Fibroblast of skin of abdomen (primary cell): ENCODE measurements around the gene OR2B6. TPM values are rescaled to one million over a fixed set of nuclear protein-coding genes. Genes with fewer than 3 reads are reported as not detected.
"Not testable (repeated sequence)": the region's sequence is repeated elsewhere in the genome, so short reads cannot be mapped to it uniquely, and the experiment has no call there.

Experiments used
- DNase-seq: peaks from one replicate; pipeline ENCODE4 v3.0.0-alpha.2; 2013
- polyA plus RNA-seq, 2 experiments: library from polyadenylated mRNA; unstranded; fragments of 120-200 nt; gene quantifications; one replicate each; pipeline ENCODE4 v1.2.1, GENCODE V29; 2013; ENCODE audit not compliant: insufficient read length in 2 of 2

Gene OR2B6
- polyA plus RNA-seq (2013, experiment 1 of 2; ENCODE audit: insufficient read length), result not detected
- polyA plus RNA-seq (2013, experiment 2 of 2; ENCODE audit: insufficient read length), result not detected

DNA sequence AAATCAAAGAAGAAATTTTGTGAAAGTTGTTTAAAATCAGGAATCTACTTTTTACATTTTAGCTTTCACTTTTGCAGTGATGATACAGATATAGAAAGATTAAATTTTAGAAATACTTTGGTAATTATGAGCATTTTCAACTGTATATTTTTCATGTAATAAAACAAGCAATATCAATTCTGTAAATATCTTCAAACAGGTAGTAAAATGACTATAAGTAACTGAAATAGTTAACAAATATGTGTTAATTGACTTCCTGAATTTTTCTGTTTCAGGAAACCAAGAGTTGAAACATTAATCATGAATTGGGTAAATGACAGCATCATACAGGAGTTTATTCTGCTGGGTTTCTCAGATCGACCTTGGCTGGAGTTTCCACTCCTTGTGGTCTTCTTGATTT is at the start of gene OR2B6:
TSS of gene OR2B6 (plus strand) at position 301 of the 400 bp plus-strand sequence. CDS start at position 301, 0 bp downstream.
- no peak for DNase-seq

DNA sequence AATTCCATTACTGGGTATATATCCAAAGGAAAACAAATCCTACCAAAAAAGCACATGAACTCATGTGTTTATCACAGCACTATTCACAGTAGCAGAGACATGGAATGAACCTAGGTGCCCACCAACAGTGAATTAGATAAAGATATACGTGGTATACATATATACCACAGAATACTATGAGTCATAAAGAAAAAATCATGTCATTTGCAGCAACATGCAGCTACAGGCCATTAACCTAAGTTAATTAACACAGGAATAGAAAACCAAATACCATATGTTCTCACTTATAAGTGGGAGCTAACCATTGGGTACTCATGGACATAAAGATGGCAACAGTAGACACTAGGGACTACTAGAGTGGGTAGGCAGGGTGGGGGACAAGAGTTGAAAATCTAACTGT is 49.0 kb upstream of the OR2B6 start:
- DNase-seq, result no peak

DNA sequence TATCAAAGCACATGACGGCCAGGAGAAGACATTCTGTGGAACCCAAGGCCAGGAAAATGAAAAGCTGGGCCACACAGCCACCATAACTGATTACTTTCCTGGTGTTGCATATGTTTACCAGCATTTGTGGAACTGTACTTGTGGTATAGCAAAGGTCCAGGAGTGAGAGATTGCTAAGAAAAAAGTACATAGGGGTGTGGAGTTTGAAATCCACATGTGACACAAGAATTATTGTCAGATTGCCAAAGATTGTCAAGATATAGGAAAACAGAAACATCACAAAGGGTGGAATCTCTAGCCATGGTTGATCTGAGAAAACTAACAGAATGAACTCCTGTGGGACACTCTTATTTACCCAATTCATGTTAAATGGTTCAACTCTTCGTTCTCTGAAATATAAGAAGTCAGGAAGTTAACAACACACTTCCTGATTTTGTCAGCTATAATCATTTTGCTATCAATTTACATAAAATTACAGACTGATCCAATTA is 45.0 kb upstream of the OR2B6 start, which contains the start of gene OR2B2:
TSS of gene OR2B2 (minus strand) at position 441 of the 491 bp plus-strand sequence. CDS start at position 364, 77 bp downstream.
- no peak for DNase-seq

DNA sequence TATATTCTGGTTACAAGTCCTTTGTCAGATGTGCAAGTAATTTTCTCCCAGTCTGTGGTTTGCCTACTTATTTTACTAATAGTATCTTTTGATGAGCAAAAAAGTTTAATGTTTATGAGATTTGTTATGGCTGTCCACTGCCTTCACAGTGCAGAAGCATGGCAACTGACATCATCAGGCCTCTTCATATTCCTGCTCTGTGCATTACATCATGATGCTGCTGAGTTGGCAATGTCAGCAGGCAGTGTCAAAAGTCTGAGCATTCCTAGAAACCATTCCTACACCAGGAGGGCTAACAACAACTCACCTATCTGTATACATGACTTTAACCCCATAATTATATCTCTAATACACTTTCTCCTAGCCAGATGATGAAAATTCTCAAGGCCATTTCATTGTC is 34.1 kb upstream of the OR2B6 start:
- no peak for DNase-seq

DNA sequence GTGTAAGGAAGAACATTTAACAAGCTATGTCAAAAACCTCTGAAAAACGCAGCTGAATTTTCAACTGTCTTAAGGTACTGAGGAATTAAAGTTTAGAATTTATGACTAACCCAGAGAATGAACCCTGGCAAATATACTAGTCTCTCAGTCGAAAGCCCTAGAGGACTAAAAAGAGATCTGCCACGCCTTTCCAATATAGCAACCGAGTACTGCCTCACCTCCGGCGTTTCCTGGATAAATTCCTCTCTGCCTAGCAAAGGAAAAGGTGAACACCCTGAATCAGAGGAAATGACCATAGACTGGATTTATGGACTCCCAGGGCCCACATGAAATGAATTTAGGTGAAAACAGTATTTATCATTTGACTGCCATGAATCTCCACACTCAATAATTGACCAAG is 32.9 kb upstream of the OR2B6 start:
- DNase-seq, result no peak

DNA sequence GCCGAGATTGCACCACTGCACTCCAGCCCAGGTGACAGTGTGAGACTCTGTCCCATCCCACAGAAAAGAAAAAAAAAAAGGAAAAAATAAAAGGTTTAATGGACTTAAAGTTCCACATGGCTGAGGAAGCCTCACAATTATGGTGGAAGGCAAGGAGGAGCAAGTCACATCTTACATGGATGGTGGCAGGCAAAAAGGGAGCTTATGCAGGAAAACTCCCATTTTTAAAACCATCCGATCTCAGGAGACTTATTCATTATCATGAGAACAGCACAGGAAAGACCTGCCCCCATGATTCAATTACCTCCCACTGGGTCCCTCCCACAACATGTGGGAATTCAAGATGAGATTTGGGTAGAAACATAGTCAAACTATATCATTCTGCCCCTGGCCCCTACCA is 29.0 kb upstream of the OR2B6 start:
- DNase-seq, result not testable (repeated sequence)

DNA sequence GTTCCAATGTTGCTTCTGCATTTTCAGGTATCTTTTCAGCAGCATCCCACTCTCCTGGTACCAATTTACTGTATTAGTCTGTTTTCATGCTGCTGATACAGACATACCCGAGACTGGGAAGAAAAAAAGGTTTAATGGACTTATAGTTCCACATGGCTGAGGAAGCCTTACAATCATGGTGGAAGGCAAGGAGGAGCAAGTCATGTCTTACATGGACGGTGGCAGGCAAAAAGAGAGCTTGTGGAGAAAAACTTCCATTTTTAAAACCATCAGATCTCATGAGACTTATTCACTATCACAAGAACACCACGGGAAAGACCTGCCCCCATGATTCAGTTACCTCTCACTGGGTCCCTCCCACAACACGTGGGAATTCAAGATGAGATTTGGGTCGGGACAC is 27.1 kb upstream of the OR2B6 start:
- not testable (repeated sequence) for DNase-seq

DNA sequence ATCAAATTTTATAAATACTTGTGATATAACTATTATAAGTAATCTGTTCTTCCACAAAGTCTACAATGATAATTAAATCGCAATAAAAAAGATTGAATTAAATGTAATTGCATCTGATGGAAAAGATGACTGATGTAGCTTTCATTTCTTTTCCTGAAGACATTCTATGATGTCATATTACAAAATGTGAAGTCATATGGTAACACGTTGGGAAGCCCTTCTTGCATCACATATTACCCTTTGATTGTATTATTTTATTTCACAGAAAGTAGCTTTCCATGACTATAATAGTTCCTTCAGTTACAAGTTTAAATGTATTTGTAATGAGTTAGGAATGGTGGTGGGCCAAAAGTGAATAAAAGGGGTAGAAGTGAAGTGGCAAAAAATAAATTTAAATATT is 25.8 kb upstream of the OR2B6 start:
- DNase-seq, result no peak

DNA sequence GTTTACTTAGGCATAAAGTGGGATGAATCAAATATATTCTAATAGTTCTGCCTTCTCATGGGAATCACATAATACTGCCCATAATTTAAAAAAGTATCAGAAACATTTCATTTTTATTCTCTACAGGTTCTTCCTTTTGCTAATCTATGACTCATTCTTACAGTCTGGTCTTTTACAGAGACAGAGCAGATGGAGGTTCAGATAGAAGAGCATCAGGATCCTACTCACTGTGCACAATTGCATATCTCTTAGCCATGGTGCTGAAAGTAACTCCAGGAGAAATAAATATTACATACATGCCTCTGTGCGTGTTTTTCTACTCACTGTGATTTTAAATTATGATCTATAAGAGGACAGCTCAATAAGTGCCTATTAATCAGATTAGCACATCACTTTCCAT is 16.3 kb upstream of the OR2B6 start:
- DNase-seq, result no peak

DNA sequence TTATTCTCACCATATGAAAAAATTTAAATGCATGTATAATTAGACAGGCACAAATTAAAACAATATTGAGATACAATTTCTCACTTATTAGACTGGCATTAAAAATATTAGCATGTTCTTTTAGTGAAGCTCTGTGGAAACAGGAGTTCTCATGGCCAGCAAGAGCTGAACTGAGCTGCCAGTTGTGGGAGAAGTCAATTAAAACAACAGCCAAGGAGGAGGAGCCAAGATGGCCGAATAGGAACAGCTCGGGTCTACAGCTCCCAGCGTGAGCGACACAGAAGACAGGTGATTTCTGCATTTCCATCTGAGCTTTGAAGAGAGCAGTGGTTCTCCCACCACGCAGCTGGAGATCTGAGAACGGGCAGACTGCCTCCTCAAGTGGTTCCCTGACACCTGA is 14.0 kb upstream of the OR2B6 start:
- not testable (repeated sequence) for DNase-seq

DNA sequence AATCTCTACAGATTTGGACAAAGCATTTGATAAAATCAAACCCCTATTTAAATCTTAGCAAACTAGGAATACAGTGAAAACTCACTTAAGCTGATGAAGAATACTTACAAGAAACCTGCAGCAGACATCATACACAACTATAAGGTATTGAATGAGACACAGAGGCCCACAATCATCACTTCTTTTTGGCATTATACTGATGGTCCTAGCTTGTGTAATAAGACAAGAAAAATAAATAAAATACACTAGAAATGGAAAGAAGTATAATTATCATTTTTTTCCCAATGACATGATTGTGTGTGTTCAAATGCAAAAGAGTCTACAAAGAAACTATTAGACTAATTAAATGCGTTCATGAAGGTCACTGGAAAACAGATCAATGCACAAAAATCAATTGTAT is 8.8 kb upstream of the OR2B6 start:
- no peak for DNase-seq

DNA sequence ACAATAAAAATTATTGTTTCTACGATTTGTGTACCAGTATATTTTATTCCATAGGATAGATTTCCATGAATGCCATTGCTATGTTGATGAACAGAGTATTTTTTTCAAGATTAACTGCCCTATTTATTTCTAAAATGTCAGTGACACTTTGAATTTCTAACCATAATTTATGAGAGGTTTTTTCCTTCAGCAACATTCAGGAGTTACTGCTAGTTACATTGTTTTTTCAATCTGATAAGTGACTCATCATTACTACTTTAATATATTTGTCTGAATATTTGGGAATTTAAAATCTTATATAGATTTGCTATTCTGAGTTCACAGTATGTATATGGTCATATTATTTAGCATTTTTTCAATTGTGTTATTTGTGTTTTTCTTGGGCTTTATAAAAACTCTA is 6.0 kb upstream of the OR2B6 start:
- DNase-seq, result no peak

DNA sequence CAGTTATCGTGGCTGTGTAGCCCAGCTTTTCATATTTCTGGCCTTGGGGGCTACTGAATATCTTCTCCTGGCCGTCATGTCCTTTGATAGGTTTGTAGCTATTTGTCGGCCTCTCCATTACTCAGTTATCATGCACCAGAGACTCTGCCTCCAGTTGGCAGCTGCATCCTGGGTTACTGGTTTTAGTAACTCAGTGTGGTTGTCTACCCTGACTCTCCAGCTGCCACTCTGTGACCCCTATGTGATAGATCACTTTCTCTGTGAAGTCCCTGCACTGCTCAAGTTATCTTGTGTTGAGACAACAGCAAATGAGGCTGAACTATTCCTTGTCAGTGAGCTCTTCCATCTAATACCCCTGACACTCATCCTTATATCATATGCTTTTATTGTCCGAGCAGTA is 475 bp downstream of the OR2B6 start:
- DNase-seq, result no peak

DNA sequence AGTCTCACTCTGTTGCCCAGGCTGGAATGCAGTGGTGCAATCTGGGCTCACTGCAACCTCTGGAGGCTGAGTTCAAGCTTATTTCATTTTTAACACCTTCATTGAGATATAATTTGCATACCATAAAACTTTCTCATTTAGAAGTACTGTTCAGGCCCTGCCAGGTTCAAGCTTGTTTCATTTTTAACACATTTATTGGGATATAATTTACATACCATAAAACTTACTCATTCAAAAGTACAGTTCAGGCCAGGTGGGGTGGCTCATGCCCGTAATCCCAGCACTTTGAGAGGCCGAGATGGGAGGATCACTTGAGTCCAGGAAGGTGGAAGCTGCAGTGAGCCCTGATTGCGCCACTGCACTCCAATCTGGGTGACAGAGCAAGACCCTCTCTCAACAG is 5.5 kb downstream of the OR2B6 start:
- DNase-seq, result no peak

DNA sequence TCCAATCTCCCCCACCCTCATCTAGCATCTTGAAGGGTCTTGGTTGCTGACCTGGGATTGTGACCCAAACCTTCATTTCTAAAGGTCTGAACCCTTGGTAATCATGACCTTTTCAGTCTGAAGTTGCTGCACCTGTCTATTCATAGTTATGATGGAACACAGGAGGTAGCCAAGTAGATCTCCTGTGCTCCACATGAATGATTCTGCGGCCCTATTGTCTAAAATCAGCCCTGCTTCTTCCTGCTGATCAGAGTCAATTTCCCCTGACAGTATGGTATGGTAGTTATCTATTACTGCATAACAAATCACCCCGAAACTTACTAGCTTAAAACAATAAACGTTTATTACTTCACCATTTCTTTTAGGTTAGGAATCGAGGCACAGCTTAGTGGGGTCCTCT is 9.0 kb downstream of the OR2B6 start:
- no peak for DNase-seq

DNA sequence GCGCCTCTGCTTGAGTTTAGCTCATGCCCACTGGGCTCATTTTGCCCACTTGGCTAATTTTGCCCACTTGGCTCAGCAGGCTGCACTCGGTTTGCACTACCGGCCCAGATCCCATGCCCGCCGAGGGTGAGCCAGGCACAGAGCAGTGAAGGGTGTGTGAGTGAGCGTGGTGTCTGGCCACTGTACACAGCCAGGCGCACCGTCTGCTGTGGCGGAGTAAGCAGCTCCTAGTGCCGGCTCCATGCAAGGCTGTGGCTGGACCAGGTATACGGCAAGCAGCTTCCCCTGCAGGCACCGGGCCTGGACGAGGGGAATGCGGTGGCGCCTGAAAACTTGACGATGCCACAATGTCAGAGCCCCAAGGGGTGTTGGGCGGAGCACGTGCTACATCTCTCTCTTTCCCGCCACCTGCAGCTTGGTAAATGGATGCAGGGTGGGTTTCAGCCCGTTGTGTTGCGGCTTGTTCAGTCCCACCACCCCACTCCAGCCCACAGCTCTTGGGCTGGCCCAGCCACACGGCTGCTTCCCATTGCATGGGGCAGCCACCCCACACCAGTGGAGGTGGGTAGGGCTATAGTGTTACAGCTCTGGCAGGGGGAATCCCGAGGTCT is 9.9 kb downstream of the OR2B6 start:
- no peak for DNase-seq

DNA sequence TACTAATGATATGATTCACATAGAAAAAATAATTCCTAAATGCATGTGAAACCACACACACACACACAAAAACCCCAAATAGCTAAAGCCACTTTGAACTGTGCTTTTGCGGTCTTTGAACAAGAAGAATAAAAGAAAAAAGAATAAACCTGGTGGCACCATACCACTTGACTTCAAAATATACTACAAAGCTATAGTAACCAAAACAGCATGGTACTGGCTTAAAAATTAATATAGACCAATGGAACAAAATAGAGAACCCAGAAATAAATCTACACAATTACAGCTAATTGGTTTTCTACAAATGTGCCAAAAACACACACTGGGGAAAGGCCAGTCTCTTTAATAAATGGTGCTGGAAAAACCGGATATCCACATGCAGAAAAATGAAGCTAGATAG is 13.4 kb downstream of the OR2B6 start:
- DNase-seq, result no peak

DNA sequence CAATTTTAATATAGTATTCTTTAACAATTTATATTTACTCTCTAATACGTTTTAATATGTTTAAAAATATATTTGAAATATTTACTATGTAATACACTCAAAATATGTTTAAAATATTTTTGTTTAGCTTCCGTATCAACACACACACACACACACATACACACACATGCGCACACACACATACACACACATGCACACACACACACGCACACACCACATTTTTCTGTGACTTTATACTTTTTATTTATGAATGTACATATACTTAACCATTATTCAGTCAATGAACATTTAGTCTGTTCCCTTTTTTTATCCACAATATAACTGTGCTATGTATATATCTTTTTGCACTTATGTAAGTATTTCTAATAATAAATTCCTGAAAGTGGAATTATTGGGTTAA is 15.7 kb downstream of the OR2B6 start:
- no peak for DNase-seq

DNA sequence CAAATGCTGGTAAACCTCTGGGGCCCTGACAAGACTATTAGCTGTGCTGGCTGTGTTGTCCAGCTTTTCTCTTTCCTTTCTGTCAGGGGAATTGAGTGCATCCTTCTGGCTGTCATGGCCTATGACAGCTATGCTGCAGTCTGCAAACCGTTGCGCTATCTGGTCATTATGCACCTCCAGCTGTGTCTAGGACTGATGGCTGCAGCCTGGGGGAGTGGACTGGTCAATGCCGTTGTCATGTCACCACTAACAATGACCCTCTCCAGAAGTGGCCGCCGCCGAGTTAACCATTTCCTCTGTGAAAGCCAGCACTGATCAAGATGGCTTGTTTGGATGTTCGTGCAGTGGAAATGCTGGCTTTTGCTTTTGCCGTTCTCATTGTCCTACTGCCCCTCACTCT is 20.3 kb downstream of the OR2B6 start:
- no peak for DNase-seq

DNA sequence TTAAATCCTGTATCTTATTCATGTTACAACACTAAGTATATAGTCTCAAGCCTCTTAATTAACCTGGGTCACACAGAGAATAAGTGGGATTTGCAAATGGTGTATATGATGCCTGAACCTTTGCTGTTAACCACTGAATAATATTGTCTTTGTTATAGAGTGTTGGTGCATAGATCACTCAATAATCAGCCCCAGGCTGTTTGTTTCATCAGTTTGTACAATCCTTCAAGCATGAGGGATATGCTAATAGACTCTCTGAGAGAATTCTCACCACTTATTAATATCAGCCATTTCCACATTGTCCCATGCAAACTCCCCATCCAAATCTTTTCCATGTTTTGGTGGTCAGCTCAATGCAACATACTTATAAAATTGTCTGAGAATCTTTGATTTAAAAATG is 21.7 kb downstream of the OR2B6 start:
- DNase-seq, result no peak

DNA sequence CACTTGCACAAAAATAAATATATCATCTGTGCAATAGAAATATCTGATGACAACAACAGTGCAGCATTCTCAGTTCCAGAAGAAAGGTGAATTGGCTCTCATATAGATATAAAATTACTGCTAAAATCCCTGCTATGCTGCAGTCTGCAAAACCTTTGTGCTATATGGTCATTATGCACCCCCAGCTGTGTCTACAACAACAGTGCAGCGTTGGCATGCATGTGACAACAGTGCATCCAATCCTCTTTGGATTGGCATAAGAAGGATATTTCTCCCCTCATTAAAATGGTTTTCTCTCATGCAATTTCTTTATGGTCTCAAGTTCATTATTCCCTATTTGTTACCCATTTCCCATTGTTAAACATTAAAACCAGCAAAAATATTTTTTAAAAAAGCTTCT is 23.1 kb downstream of the OR2B6 start:
- no peak for DNase-seq

DNA sequence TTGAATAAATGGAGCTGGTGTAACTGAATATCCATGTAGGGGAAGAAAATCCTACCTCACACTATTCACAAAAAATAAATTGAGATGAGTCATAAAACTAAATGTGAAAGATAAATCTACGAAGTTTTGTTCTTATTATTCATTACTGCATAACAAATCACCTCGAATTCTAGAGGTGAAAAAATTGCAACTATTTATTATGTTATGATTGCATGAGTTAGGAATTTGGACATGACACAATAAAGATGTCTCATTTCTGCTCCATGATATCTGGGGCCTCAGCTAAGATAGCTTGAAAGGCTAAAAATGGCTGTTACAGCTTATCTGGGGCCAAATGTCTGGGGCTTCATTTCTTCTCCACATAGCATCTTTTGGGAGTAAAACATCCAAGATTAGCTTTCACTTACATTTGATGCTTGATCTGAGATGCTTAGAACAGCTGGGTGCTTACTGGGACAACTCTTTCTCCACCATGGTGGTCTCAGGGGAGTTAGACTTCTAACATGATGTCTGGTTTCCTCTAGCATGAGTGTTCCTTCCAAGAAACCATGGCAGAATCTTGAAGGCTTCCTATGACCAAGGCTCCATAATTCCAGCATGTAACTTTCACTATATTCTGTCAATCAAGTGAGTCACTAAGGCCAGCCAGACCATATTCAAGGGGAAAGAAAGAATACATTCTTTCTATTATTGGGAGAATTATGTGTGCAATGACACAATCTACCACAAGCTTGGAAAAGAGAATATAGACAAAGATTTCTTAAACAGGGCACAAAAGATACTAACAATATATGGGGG is 30.1 kb downstream of the OR2B6 start:
- DNase-seq, result peak; percentile 2

DNA sequence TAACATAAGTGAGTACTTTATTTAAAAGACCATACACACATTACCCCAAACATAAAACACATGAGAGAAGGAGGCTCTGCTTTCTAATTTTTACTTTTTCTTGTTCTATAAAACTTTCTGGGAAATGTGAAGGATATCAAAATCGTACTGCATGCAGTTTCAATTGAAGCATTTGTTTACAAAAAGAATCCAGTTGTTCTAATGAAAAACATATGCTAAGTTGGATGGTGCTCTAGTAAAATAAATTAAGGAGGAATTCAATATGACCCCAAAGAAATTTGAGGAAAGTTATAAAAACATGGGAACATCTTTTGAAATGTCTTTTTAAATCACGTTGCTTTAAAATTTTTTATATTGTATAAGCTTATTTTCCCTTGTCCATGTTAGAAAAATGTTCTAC is 37.6 kb downstream of the OR2B6 start:
- DNase-seq, result no peak
